Naive thymus-derived CD4-positive, alpha-beta T cell (primary cell): Measurements from ENCODE around the gene RAI1. TPM values are rescaled to one million over a fixed set of nuclear protein-coding genes. Genes with fewer than 3 reads are reported as not detected.

Experiments
- ATAC-seq: fragments of 150-1000 bp; cut with Tn5 transposase; 2 replicates; pipeline ENCODE4 v1.10.0; 2021; ENCODE audit warnings: mild to moderate bottlenecking, moderate library complexity
- CTCF ChIA-PET: fragments of 350-600 bp; sonication (Branson Sonifier 250); formaldehyde crosslinking; loops from one replicate; lab custom pipeline; 2021; ENCODE audit warnings: antibody characterized with exemption; lab: Charles Lee
- POLR2A ChIA-PET: fragments of 350-600 bp; sonication (Branson Sonifier 250); formaldehyde crosslinking; loops from one replicate; lab custom pipeline; 2021; ENCODE audit warnings: antibody characterized with exemption, inconsistent platforms; lab: Charles Lee
- DNase-seq, 9 donors: peaks; one replicate each; pipeline versions ENCODE4 v3.0.0 to v3.0.0-alpha.2; 2020 to 2022; ENCODE audit warnings: mixed read lengths in 1 of 9
- H3K27ac ChIP-seq: one replicate; pipeline ENCODE4 v1.7.0; 2013; ENCODE audit warnings: mild to moderate bottlenecking, low read depth, low read length, moderate library complexity
- H3K27me3 ChIP-seq, 2 donors: one replicate each; pipeline ENCODE4 v1.7.0; 2013; ENCODE audit warnings: low read length in 2 of 2, mild to moderate bottlenecking in 2 of 2, moderate library complexity in 2 of 2; ENCODE audit not compliant: control insufficient read depth in 2 of 2, insufficient read depth in 2 of 2
- H3K36me3 ChIP-seq, 3 experiments: 1 replicate in 2 of 3; 2 replicates in 1 of 3; pipeline ENCODE4 v1.7.0; 2013; ENCODE audit warnings: low read length in 3 of 3, mild to moderate bottlenecking in 3 of 3, moderate library complexity in 1 of 3; ENCODE audit not compliant: insufficient read depth in 3 of 3, control insufficient read depth in 2 of 3
- H3K4me1 ChIP-seq, 2 donors: one replicate each; pipeline ENCODE4 v1.7.0; 2013; ENCODE audit warnings: low read length in 2 of 2, mild to moderate bottlenecking in 2 of 2, moderate library complexity in 1 of 2; ENCODE audit not compliant: control insufficient read depth in 2 of 2, insufficient read depth in 2 of 2
- H3K4me3 ChIP-seq: 2 replicates; pipeline ENCODE4 v1.7.0; 2013; ENCODE audit warnings: mild to moderate bottlenecking, low read length
- H3K9me3 ChIP-seq, 3 experiments: 1 replicate in 2 of 3; 2 replicates in 1 of 3; pipeline ENCODE4 v1.7.0; 2013; ENCODE audit warnings: low read length in 3 of 3; ENCODE audit not compliant: control insufficient read depth in 2 of 3
- H3K27ac Mint-ChIP-seq, 9 donors: one replicate each; pipeline ENCODE4 v1.8.0; 2020 to 2022; ENCODE audit warnings: mixed read lengths in 9 of 9, mild to moderate bottlenecking in 8 of 9, moderate library complexity in 5 of 9, inconsistent platforms in 2 of 9
- H3K27me3 Mint-ChIP-seq, 5 donors: one replicate each; pipeline ENCODE4 v1.8.0; 2021 to 2022; ENCODE audit warnings: mixed read lengths in 5 of 5, mild to moderate bottlenecking in 1 of 5
- H3K36me3 Mint-ChIP-seq, 5 donors: one replicate each; pipeline ENCODE4 v1.8.0; 2020 to 2022; ENCODE audit warnings: mixed read lengths in 5 of 5, mild to moderate bottlenecking in 3 of 5, inconsistent platforms in 1 of 5
- H3K4me1 Mint-ChIP-seq, 7 donors: one replicate each; pipeline ENCODE4 v1.8.0; 2020 to 2022; ENCODE audit warnings: mixed read lengths in 7 of 7, mild to moderate bottlenecking in 3 of 7, inconsistent platforms in 1 of 7
- H3K4me3 Mint-ChIP-seq, 10 donors: one replicate each; pipeline ENCODE4 v1.8.0; 2020 to 2022; ENCODE audit warnings: mild to moderate bottlenecking in 10 of 10, mixed read lengths in 10 of 10, moderate library complexity in 6 of 10, inconsistent platforms in 2 of 10
- H3K9me3 Mint-ChIP-seq, 11 donors: one replicate each; pipeline ENCODE4 v1.8.0; 2020 to 2022; ENCODE audit warnings: mixed read lengths in 11 of 11, mild to moderate bottlenecking in 4 of 11, inconsistent platforms in 1 of 11, moderate library complexity in 1 of 11
- intact Hi-C, 2 donors: fragments of 100-400 bp; cut with micrococcal nuclease; formaldehyde crosslinking; loops; one replicate each; pipeline ENCODE4 v1.15.1; 2023
- polyA plus RNA-seq, 2 donors: library from polyadenylated mRNA; unstranded; fragments of 300-500 nt; fragmentation: Illumina TruSeq; gene quantifications; one replicate each; pipeline ENCODE4 v1.2.3, GENCODE V29; 2021
- total RNA-seq, 6 experiments: library from RNA in 5 of 6; stranded (reverse) in 5 of 6; gene quantifications; 1 replicate in 5 of 6; 2 replicates in 1 of 6; pipeline ENCODE4 v1.2.3 and lab custom pipeline; 2021 to 2026

The RAI1 gene
- total and polyA plus RNA-seq, 7 experiments from 2014 or later, result 2.0 to 46.2 (median 21.2) TPM

GRCh38 chr17:17826342-17826713, 145.1 kb downstream of the RAI1 start:
- H3K36me3 ChIP-seq, result peaks cover 0 to 23% (median 2%) of the 10 kb centered on the region in 3 experiments
- Mint-ChIP-seq H3K36me3 (peaks cover 0 to 14% (median 0%) of the 10 kb centered on the region in 5 donors), H3K4me3 (peak overlapping the region; percentile 29 to 78 (median 74)), H3K9me3 (no peaks in the 10 kb centered on the region), H3K27ac (peak overlapping the region; percentile 71 to 96 (median 88)), H3K4me1 (peaks cover 54 to 92% (median 78%) of the 10 kb centered on the region in 7 donors), H3K27me3 (no peaks in the 10 kb centered on the region)
- H3K27ac ChIP-seq, result peak overlapping the region; percentile 61
- ChIA-PET POLR2A (interaction anchor here (0.9 to 2.5 kb wide), 2 partner anchors 11 to 22 kb away, joined by 4 to 22 read pairs; partner anchors contain the start of gene SREBF1), CTCF (interaction anchor here (1.1 to 3.4 kb wide), 3 partner anchors 12 to 19 kb away, joined by 3 to 11 read pairs (median 5); no protein-coding TSS in a partner anchor)
- intact Hi-C loops, result loop anchor here in 1 of 2 donors (10.0 kb wide), 1 partner anchor 488 kb away; the partner anchor contains the start of genes SMCR8 and TOP3A
- no peaks in the 10 kb centered on the region for H3K9me3 ChIP-seq
- H3K4me3 ChIP-seq, result no peak overlapping the region
- DNase-seq, result no peak
- ATAC-seq, result no peak
- peaks cover 34 to 69% of the 10 kb centered on the region in 2 donors for H3K4me1 ChIP-seq
- H3K27me3 ChIP-seq, result no peaks in the 10 kb centered on the region

- Mint-ChIP-seq H3K27me3 (no peaks in the 10 kb centered on the region), H3K27ac (peak overlapping the region; percentile 71 to 96 (median 88)), H3K9me3 (no peaks in the 10 kb centered on the region), H3K4me3 (peak overlapping the region in 9 of 10 donors; percentile 29 to 78 (median 75)), H3K36me3 (peaks cover 0 to 16% (median 0%) of the 10 kb centered on the region in 5 donors), H3K4me1 (peaks cover 51 to 92% (median 77%) of the 10 kb centered on the region in 7 donors)
- no peak overlapping the region for H3K4me3 ChIP-seq
- ChIA-PET CTCF (interaction anchor here (0.5 to 3.4 kb wide), 5 partner anchors 9 to 1940 kb away, joined by 3 to 11 read pairs (median 3); no protein-coding TSS in a partner anchor), POLR2A (interaction anchor here (0.9 to 1.7 kb wide), 4 partner anchors 9 to 22 kb away, joined by 3 to 8 read pairs (median 5); partner anchors contain the start of gene SREBF1)
- H3K36me3 ChIP-seq, result peaks cover 0 to 31% (median 2%) of the 10 kb centered on the region in 3 experiments
- ATAC-seq, result no peak
- peaks cover 34 to 67% of the 10 kb centered on the region in 2 donors for H3K4me1 ChIP-seq
- no peaks in the 10 kb centered on the region for H3K9me3 ChIP-seq
- no peaks in the 10 kb centered on the region for H3K27me3 ChIP-seq
- intact Hi-C loops, result loop anchor here in 1 of 2 donors (10.0 kb wide), 1 partner anchor 488 kb away; the partner anchor contains the start of genes SMCR8 and TOP3A
- peak overlapping the region; percentile 61 for H3K27ac ChIP-seq
- no peak for DNase-seq
These were observed 145.9 kb downstream of the RAI1 start for GRCh38 chr17:17826942-17827785.

GRCh38 chr17:17827826-17828621, 146.8 kb downstream of the RAI1 start:
- Histone ChIP-seq H3K9me3 (no peaks in the 10 kb centered on the region), H3K4me3 (no peak overlapping the region), H3K27me3 (no peaks in the 10 kb centered on the region), H3K36me3 (peaks cover 0 to 33% (median 0%) of the 10 kb centered on the region in 3 experiments), H3K4me1 (peaks cover 26 to 62% of the 10 kb centered on the region in 2 donors), H3K27ac (no peak overlapping the region)
- no peaks in the 10 kb centered on the region for H3K27me3 Mint-ChIP-seq
- ChIA-PET CTCF (interaction anchor here (0.5 to 3.4 kb wide), 4 partner anchors 8 to 146 kb away, joined by 3 to 11 read pairs (median 4); no protein-coding TSS in a partner anchor), POLR2A (interaction anchor here (0.9 to 1.7 kb wide), 4 partner anchors 8 to 21 kb away, joined by 3 to 8 read pairs (median 5); partner anchors contain the start of gene SREBF1)
- H3K4me1 Mint-ChIP-seq, result peaks cover 46 to 88% (median 72%) of the 10 kb centered on the region in 7 donors
- ATAC-seq (no peak), DNase-seq (no peak)
- H3K9me3 Mint-ChIP-seq, result no peaks in the 10 kb centered on the region
- intact Hi-C loops, result loop anchor here in 1 of 2 donors (10.0 kb wide), 1 partner anchor 487 kb away; the partner anchor contains the start of genes SMCR8 and TOP3A
- H3K36me3 Mint-ChIP-seq, result peaks cover 0 to 16% (median 0%) of the 10 kb centered on the region in 5 donors
- peak overlapping the region in 7 of 9 donors; percentile 43 to 78 (median 57) for H3K27ac Mint-ChIP-seq
- peak overlapping the region in 5 of 10 donors; percentile 21 to 54 (median 40) for H3K4me3 Mint-ChIP-seq

GRCh38 chr17:17830269-17830567, 149.0 kb downstream of the RAI1 start:
- H3K27me3 Mint-ChIP-seq, result no peaks in the 10 kb centered on the region
- DNase-seq (no peak), ATAC-seq (no peak)
- Histone ChIP-seq H3K4me1 (peaks cover 13 to 61% of the 10 kb centered on the region in 2 donors), H3K36me3 (peaks cover 0 to 33% (median 0%) of the 10 kb centered on the region in 3 experiments), H3K4me3 (no peak overlapping the region), H3K27me3 (no peaks in the 10 kb centered on the region), H3K9me3 (no peaks in the 10 kb centered on the region), H3K27ac (peak overlapping the region; percentile 3)
- H3K4me1 Mint-ChIP-seq, result peaks cover 50 to 89% (median 75%) of the 10 kb centered on the region in 7 donors
- peaks cover 0 to 28% (median 0%) of the 10 kb centered on the region in 5 donors for H3K36me3 Mint-ChIP-seq
- intact Hi-C loops, result loop anchor here in 1 of 2 donors (10.0 kb wide), 1 partner anchor 235 kb away; the partner anchor contains the start of gene PEMT
- no peak overlapping the region for H3K4me3 Mint-ChIP-seq
- H3K9me3 Mint-ChIP-seq, result no peaks in the 10 kb centered on the region
- CTCF ChIA-PET, result interaction anchor here (2.5 to 3.4 kb wide), 2 partner anchors 17 to 30 kb away, joined by 8 to 13 read pairs; no protein-coding TSS in a partner anchor
- POLR2A ChIA-PET, result interaction anchor here (1.0 to 2.0 kb wide), 4 partner anchors 9 to 19 kb away, joined by 3 to 6 read pairs (median 4); no protein-coding TSS in a partner anchor
- H3K27ac Mint-ChIP-seq, result no peak overlapping the region

GRCh38 chr17:17830740-17831207, 149.5 kb downstream of the RAI1 start:
- Mint-ChIP-seq H3K4me3 (no peak overlapping the region), H3K27ac (peak overlapping the region in 4 of 9 donors; percentile 15 to 78 (median 56)), H3K4me1 (peaks cover 50 to 89% (median 79%) of the 10 kb centered on the region in 7 donors), H3K27me3 (no peaks in the 10 kb centered on the region), H3K36me3 (peaks cover 0 to 28% (median 0%) of the 10 kb centered on the region in 5 donors), H3K9me3 (peaks cover 0 to under 1% (median 0%) of the 10 kb centered on the region in 11 donors)
- Histone ChIP-seq H3K9me3 (no peaks in the 10 kb centered on the region), H3K27me3 (no peaks in the 10 kb centered on the region), H3K4me1 (peaks cover 19 to 62% of the 10 kb centered on the region in 2 donors), H3K36me3 (peaks cover 0 to 33% (median 0%) of the 10 kb centered on the region in 3 experiments), H3K4me3 (no peak overlapping the region), H3K27ac (peak overlapping the region; percentile 3)
- intact Hi-C loops, result loop anchor here in 1 of 2 donors (10.0 kb wide), 1 partner anchor 236 kb away; the partner anchor contains the start of gene PEMT
- no peak for ATAC-seq
- ChIA-PET POLR2A (interaction anchor here (1.0 to 2.0 kb wide), 4 partner anchors 8 to 19 kb away, joined by 3 to 6 read pairs (median 4); no protein-coding TSS in a partner anchor), CTCF (interaction anchor here (1.5 to 3.4 kb wide), 3 partner anchors 10 to 29 kb away, joined by 4 to 13 read pairs (median 8); no protein-coding TSS in a partner anchor)
- DNase-seq, result no peak
